Activated CD8-positive, alpha-beta T cell treated with anti-CD3 and anti-CD28 coated beads for 36 hours (primary cell): ENCODE results near the gene LPAR1. TPM values are rescaled to one million over a fixed set of nuclear protein-coding genes. Genes with fewer than 3 reads are reported as not detected.

Source experiments
- ATAC-seq: fragments of 200-7000 bp; cut with Tn5 transposase; one replicate; pipeline ENCODE4 v1.10.0; 2021; ENCODE audit warnings: mild to moderate bottlenecking, moderate library complexity
- CTCF ChIA-PET: fragments of 350-600 bp; sonication (Branson Sonifier 250); formaldehyde crosslinking; loops from one replicate; lab custom pipeline; 2021; ENCODE audit warnings: antibody characterized with exemption; lab: Charles Lee
- POLR2A ChIA-PET: fragments of 350-600 bp; sonication (Branson Sonifier 250); formaldehyde crosslinking; loops from one replicate; lab custom pipeline; 2021; ENCODE audit warnings: antibody characterized with exemption; lab: Charles Lee
- DNase-seq: peaks from one replicate; pipeline ENCODE4 v3.0.0-alpha.2; 2020
- H3K27ac Mint-ChIP-seq: one replicate; pipeline ENCODE4 v1.8.0; 2021; ENCODE audit warnings: mild to moderate bottlenecking, mixed read lengths
- H3K27me3 Mint-ChIP-seq: one replicate; pipeline ENCODE4 v1.8.0; 2021; ENCODE audit warnings: mixed read lengths
- H3K36me3 Mint-ChIP-seq: one replicate; pipeline ENCODE4 v1.8.0; 2021; ENCODE audit warnings: low read depth, mixed read lengths
- H3K4me1 Mint-ChIP-seq: one replicate; pipeline ENCODE4 v1.8.0; 2021; ENCODE audit warnings: low read depth, mixed read lengths
- H3K4me3 Mint-ChIP-seq: one replicate; pipeline ENCODE4 v1.8.0; 2021; ENCODE audit warnings: mild to moderate bottlenecking, moderate library complexity, mixed read lengths
- H3K9me3 Mint-ChIP-seq: one replicate; pipeline ENCODE4 v1.8.0; 2021; ENCODE audit warnings: mixed read lengths
- CTCF ChIP-seq: fragments of 200-600 bp; IDR thresholded peaks from one replicate; pipeline ENCODE4 v1.8.0; 2022; ENCODE audit warnings: antibody characterized with exemption, mild to moderate bottlenecking
- intact Hi-C: fragments of 100-400 bp; cut with micrococcal nuclease; formaldehyde crosslinking; loops from one replicate; pipeline ENCODE4 v1.10.0; 2022
- total RNA-seq, 2 experiments: library from RNA; stranded (reverse); gene quantifications; one replicate each; pipeline ENCODE4 v1.2.3, GENCODE V29; 2021

Gene LPAR1
- total RNA-seq, 2 experiments from 2014 or later: not detected

- no peak for TF ChIP-seq CTCF
- Mint-ChIP-seq H3K36me3 (no peaks in the 10 kb centered on the region), H3K27me3 (no peaks in the 10 kb centered on the region), H3K4me1 (no peaks in the 10 kb centered on the region), H3K4me3 (no peak overlapping the region), H3K9me3 (peaks cover 9% of the 10 kb centered on the region), H3K27ac (no peak overlapping the region)
- DNase-seq (no peak), ATAC-seq (no peak)
- ChIA-PET POLR2A (no interaction called here), CTCF (no interaction called here)
- intact Hi-C loops: no loop called here
Observed at GRCh38 chr9:110949081-110949480, 89.2 kb downstream of the LPAR1 start.

DNA sequence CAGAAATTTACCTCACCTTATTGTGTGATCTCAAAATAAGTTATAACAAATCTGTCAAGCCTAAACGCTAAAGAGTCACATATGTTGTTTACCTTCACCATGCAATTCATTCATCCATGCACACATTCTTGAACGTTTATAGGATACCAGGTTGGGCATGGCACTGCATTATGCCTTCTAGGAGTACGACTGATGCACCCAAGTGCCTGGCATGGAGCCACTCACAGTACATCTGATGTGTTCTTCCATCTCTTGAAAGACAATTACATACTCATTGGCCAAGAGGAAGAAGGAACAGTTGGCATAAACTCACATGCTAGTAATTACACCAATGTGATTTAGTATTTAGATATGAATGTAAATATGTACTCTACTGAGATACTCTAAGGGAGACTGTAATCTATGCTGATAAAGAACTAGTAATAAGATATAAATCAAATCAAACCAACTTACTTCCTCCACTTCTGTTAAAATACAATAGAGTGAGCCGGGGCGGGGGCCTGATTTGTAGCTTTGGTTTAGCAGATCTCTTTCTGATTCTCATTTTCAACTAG is 90.7 kb downstream of the LPAR1 start:
- no peaks in the 10 kb centered on the region for H3K4me1 Mint-ChIP-seq
- intact Hi-C loops: no loop called here
- CTCF ChIA-PET: interaction anchor here (0.8 kb wide), 1 partner anchor 324 kb away, joined by 3 read pairs; no protein-coding TSS in a partner anchor

DNA sequence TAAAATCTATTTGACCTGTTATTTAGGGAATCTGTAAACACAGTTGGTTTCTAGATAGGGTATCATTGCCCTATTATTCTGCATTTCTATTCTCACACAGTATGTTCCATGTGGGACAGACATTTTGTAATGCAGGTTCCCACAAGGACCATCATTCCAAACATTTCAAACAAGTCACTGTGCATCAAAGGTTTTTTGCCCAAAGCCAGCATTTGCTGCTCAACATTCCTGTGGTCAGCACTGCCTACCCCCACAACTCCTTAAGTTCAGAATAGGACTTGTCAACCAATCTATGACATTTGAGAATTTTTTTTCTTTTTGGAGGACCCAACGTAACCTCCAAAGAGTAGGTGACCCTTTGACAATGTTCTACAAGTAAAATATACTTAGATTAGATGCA is 95.7 kb downstream of the LPAR1 start:
- no peaks in the 10 kb centered on the region for H3K9me3 Mint-ChIP-seq
- CTCF ChIA-PET: no interaction called here
- POLR2A ChIA-PET: no interaction called here

More for the DNA sequence above, 90.7 kb downstream of the LPAR1 start:
- no peaks in the 10 kb centered on the region for H3K9me3 Mint-ChIP-seq
- H3K4me3 Mint-ChIP-seq: no peak overlapping the region
- POLR2A ChIA-PET: no interaction called here
- H3K27ac Mint-ChIP-seq: no peak overlapping the region
- no peak for TF ChIP-seq CTCF
- DNase-seq: no peak
- H3K27me3 Mint-ChIP-seq: peaks cover 1% of the 10 kb centered on the region
- no peaks in the 10 kb centered on the region for H3K36me3 Mint-ChIP-seq
- no peak for ATAC-seq

DNA sequence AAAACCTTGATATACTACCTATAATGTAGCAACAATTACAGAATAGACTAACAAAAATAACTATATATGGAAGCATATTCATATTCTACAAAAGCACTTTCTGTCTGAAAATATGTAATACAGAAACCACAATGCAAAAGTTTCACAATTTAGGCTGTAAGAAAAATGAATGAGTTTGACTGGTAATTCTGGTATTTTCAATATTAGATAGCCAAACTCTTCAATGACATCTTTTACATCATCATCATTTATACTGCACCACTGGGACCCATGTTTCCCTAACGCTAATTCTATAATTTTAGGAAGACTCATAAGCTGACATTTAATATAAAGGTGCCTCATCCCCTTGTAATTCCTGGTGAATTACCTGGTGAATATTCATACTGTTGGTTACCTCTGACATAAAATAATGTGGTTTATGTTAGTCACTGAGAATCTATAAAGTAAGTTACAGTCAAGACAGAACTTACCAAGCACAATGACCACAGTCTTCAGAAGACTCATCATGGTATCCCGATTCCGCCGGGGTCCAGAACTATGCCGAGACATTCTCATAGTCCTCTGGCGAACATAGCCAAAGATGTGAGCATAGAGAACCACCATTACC is 97.2 kb downstream of the LPAR1 start:
- Mint-ChIP-seq H3K36me3 (no peaks in the 10 kb centered on the region), H3K27ac (no peak overlapping the region), H3K4me3 (no peak overlapping the region), H3K4me1 (no peaks in the 10 kb centered on the region), H3K9me3 (no peaks in the 10 kb centered on the region), H3K27me3 (peaks cover 1% of the 10 kb centered on the region)
- POLR2A ChIA-PET: no interaction called here
- ATAC-seq (no peak), DNase-seq (no peak)
- CTCF ChIA-PET: no interaction called here
- TF ChIP-seq CTCF: no peak
- intact Hi-C loops: no loop called here

More for the DNA sequence above, 95.7 kb downstream of the LPAR1 start:
- no peak overlapping the region for H3K27ac Mint-ChIP-seq
- intact Hi-C loops: no loop called here
- DNase-seq: no peak
- no peaks in the 10 kb centered on the region for H3K4me1 Mint-ChIP-seq
- ATAC-seq: no peak
- H3K36me3 Mint-ChIP-seq: no peaks in the 10 kb centered on the region
- H3K4me3 Mint-ChIP-seq: no peak overlapping the region
- peaks cover 1% of the 10 kb centered on the region for H3K27me3 Mint-ChIP-seq
- no peak for TF ChIP-seq CTCF

GRCh38 chr9:110939573-110939972 is 98.7 kb downstream of the LPAR1 start:
- intact Hi-C loops: no loop called here
- ATAC-seq (no peak), DNase-seq (no peak)
- no peak for TF ChIP-seq CTCF
- Mint-ChIP-seq H3K9me3 (no peaks in the 10 kb centered on the region), H3K27me3 (peaks cover 1% of the 10 kb centered on the region), H3K4me1 (no peaks in the 10 kb centered on the region), H3K27ac (no peak overlapping the region), H3K4me3 (no peak overlapping the region), H3K36me3 (no peaks in the 10 kb centered on the region)
- ChIA-PET CTCF (no interaction called here), POLR2A (no interaction called here)
